Measurements from ENCODE around the gene UBA52.
A peak's percentile ranks its signal among the peaks of the same experiment; 100 is the strongest.
"Not testable (repeated sequence)": the region's sequence is repeated elsewhere in the genome, so short reads cannot be mapped to it uniquely, and the experiment has no call there.

Gene UBA52

DNA sequence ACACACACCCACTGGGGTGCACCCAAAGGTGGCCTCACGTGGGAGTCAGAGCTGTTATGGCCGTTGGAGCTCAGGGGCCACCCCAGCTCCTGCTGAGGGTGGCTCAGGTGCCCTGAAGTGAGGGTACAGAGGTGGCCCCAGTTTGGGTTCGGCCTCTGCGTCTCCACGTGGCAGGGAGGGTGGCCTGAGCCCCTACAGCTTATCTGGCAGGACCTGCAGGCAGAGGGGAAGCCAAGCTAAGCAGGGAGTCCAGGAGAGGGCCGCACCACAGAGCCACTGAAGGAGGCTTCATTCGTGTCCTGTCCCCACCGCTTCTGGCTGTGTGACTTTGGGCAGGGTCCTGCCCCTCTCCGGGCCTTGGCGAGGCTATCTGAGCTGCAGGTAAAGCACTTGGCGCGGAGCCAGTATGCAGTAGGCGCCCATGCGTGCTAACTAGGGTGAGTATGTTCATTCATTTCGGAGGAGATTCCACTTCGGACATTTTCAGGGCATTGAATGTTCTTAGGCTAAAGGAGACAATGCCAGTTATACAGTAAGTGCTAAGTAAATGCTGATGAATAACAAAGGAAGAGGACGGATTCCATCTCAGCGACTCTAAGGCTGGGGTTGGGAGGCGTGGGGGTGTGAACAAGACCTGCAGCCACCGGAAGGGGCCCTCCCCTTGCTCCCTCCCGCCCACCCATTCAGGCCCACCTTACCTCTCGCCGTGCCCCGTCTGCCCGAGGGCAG, 21.9 kb downstream of the UBA52 start:
- DNase-seq: no peak

DNA sequence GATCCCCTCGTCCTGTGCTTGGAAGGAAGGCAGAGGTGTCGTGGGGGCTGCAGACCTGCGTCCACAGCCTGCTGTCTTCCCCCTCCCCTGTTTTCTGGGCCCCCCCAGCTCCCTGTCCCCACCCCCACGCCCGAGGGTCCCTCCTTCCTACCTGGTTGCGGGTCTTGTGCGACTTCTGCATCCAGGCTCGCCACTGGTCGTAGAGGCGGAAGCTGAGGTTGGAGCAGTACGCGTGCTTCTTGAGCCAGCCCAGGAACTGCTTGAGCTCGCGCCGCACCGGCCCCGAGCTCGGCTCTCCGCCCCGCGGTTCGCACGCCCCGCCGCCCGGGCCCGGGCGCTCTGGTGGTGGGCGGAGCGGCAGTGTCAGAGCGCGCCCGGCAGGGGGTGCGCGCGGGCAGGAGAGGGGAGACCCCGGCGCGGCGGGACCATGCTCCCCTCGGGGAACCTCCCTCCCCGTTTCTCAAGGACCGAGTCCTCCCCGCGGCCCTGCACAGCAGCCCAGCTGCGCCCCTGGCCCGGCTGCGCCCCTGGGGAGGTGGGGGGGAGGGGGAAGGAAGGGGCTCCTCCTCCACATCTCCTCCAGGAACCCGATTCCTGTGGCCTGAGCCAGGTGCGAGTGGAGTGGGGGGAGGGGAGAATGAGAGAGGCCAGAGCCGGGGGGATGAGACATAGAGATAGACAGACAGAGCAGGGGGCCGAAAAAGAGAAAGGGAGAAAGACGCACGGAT, 22.6 kb downstream of the UBA52 start:
- DNase-seq: peak; percentile 88

DNA sequence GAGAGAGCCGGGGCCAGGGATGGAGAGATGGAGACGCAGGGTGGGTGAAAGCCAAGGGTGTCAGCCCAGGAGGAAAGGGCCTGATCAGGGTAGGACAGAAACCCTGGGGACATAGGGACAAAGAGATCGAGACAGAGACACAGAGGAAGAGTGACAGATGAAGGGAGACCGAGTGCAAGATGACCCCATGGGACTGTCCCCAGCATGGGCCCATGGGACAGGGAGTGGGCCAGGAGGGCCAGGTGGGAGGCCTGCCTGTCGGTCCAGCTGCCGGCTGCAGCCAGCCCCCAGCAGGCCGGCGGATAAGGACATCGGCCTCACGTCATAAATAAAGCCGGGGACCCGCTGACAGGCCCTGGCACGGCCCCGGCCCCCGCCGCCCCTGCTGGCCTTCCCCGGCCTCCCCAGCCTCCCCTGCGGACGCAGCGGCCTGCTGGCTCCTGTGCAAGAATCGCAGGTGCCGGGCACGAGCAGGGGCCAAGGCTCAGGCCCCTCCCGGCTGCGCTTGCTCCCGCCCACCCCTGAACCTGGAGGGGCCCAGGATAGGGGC, 23.2 kb downstream of the UBA52 start:
- DNase-seq: no peak

DNA sequence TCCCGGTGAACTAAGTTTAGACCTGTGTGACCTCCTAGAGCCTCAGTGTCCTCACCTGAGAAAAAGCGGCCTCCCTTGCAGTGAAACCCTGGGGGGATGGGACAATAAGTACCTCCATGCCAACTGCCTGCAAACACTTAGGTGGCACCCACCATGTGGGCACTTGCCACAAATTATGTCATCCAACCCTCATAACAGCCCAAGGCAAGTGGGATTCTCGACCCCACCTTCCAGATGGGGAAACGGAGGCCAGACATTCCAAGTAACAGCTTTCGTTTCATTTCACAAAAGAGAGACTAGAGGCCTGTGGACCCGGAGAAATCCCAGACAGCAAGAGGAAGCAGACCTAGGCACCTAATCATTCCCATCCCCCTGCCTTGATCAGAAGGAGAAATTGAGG, 23.8 kb downstream of the UBA52 start:
- no peak for DNase-seq

DNA sequence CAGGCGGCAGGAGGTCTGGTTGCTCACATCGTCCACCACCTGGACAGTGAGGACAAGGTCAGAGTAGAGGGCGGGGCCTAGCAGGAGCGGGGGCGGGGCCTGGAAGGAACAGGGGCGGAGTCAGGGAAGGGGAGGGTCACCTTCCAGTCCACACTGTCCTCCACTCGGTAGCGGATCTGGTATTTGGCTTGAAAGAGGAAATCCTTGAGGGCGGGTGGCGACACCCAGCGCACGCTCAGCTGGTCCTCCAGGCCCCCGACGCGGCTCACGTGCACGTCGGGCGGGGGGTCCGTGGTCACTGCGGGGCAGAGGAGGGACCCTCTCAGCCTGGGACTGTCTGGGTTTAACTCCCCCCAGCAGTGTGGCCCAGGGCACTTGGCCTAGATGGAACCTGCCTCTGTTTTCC, 25.1 kb downstream of the UBA52 start:
- DNase-seq: no peak

DNA sequence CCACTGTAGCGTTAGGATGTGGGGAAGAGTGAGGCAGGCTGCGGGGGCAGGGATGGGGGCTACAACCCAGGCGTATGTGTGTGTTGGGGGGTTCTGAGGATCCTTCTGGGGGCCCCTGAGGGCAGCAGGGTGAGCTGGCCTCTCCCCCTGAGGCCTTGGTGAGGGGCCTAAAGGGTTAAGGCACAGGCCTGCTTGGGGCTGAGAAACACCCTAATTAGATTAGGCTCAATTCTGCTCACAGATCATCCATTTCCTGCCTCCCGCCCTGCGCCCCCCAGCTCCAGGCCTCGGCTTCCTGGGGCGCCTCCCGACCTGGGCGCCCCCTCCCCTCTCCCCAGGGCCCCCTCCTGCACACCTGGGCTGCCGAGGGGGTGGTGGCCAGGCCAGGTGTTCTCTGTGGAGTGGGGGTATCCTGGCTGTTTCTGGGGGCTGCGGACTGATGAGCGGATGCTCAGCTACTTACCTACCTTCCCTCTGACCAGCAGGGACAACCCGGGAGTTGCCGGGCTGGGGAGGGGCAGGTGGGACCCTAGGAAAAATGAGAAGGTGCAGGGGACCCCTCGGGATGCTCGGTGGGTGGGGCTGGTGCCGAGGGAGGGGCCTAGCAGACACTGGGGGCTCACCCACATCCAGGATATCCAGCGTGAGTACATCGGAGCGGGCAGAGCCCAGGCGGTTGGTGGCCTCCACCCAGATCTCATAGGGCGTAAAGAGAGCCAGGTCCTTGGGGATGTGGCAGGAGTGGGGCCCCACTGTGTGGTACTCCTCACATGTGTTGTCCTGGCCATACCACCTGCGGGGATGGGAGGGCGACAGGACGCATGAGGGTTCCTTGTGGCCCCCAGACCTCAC, 26.4 kb downstream of the UBA52 start:
- no peak for DNase-seq

DNA sequence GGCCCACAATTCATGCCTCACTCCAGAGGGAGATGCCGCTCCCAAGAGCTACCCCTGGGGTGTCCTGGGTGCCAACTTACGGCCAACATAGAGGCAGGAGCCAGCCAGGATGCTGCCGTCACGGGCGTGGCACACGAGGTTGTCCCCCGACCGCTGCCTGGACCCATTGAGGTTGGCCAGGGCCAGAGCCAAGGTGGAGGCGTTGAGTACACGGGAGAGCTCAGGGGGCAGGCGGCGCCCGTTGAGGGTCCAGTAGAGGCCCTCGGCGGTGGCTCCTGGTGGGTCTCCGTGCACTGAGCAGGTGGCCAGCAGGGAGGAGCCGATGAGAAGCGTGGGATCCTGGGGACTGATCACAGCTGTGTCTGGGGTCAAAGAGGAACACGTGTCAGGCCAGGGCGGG, 27.8 kb downstream of the UBA52 start:
- DNase-seq: no peak

DNA sequence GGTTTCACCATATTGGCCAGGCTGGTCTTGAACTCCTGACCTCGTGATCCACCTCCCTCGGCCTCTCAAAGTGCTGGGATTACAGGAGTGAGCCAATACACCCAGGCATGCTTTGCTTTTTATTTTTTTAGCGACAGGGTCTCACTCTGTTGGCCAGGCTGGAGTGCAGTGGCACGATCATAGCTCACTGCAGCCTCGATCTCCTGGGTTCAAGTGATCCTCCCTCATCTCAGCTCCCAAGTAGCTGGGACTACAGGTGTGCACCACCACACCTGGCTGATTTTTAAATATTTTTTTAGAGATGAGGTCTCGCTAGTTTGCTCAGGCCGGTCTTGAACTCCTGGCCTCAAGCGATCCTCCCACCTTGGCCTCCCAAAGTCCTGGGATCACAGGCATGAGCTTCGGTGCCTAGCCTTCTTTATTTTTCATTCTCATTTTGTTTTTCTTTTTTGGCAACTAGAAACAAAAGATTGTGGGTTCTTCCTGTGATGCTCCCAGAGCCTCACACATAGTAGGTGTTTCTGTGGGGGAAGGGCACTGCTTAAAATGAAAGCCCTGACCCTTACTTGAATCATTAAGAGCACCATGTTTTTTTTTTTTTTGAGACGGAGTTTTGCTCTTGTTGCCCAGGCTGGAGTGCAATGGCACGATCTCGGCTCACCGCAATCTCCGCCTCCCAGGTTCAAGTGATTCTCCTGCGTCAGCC, 29.2 kb downstream of the UBA52 start:
- DNase-seq: not testable (repeated sequence)

DNA sequence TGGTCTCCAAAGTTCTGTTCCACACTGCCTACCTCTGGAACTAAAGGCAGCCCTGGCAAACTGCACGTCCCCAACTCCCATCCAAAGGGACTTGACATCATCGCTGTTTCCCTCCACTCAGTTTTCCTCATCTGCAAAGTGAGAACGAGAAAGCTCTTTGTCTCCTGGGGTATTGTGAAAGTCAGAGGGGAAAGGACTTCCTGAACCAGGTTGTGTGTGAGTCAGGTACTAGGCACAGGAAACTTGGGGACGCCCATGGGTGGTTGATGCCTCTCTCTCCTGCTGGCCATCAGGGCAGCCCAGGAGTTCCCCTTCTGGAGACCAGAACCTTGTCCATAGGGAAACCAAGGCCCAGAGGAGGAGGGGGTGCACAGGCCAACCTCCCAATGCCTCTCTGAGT, 30.2 kb downstream of the UBA52 start:
- no peak for DNase-seq

DNA sequence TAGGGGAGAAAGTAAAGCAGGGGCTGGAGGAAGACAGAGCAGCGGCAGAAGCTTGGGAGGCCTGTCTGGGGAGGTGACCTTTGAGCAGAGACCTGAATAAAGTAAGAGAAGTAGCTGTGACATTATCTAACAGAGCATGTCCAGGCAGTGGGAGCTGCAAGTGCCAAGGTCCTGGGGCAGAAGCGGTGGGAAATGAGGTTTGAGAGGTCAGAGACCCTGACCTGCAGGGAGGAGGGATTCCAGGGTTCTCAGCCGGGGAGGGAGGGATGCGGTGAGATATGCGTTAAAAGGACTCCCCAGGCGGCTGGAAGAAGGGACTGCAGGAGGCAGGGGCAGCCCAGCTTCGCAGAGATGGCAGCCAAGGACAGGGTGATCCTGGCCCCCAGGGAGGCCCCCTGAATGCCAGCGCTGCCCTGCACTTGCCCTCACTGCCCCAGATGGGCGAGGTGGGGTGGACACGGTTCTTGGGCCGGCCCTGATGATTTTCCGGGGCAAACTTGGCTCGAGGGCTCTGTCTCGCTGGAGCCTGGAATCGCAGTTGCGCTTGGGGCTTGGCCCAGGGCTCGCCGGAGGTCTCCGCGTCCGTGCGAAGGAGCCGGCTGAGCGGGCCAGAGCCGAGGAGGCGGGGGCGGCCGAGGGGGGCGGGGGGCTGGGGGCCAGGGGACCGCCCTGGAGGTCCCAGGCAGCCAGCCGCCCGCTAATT, 31.7 kb downstream of the UBA52 start:
- DNase-seq: peak; percentile 59

DNA sequence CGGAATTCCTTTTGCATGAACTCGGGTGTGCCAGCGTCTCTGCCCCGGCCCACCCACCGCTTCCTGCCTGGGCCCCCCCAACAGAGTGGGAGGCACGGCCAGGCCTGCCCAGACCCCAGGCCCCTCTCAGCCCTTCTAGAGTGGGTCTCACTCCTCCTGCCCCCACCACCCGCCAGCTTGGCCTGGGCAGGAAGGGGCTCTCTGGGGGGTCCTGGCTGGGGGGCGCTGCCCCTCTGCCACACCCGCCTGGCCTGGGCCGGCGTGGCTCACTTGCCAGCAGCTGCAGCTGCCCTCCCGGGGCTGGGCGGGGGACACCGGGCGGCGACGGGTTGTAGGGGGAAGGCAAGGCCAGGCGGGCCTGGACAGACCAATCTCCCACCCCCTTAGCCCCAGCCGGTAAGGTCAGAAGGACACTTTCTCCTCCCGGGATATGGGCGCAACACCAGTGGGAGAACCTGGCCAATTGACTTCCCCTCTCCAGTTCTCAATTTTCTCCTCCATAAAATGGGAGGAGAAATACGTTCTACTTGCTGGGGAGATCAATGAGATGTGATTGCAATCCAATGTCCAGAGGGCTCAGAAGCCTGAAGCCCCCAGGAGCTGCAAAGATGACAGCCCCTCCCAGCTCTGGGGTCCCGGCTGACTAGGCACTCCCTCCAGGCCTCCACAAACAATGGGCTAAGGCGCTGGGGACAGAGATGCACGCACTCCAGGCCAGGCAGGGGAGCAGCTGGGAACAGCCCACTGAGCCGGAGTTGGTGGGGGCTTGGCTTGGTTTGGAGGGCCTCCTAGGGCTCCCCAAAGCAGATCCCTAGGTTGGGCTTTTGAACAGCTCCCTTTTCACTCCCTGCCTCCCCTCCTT, 32.5 kb downstream of the UBA52 start:
- DNase-seq: no peak

DNA sequence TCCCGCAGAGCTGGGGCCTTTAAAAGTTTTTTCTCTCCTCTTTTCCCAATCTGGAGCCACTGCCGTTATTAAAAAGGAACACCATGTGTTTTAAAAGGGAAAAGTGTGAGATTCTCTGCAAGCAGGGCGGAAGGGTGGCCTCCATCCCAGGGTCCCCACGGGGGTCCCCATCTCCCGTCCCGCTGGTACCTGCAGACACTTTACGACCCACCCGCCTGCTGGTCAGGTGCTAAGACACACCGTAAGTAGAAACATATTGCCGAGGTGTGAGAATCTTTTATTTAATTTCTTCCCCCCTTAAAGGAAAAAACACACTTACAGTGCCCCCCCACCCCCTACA, 33.1 kb downstream of the UBA52 start:
- DNase-seq: no peak

DNA sequence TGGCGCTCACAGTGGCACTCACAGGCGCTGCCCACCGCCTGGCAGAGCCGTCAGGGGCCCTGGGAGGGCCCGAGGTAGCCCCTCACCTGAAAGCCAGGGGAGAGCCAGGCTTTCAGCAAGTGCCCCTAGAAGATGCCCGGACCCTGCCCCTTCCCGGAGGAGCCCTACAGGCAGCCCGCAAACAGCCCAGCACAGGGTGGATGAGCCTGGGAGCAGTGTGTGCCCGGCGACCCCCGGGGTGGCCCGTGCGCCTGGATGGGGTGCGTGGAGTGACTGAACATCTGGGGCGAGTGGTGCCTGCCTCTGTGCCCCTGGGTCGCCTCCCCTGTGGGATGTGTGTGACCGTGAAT, 33.5 kb downstream of the UBA52 start:
- DNase-seq: no peak

DNA sequence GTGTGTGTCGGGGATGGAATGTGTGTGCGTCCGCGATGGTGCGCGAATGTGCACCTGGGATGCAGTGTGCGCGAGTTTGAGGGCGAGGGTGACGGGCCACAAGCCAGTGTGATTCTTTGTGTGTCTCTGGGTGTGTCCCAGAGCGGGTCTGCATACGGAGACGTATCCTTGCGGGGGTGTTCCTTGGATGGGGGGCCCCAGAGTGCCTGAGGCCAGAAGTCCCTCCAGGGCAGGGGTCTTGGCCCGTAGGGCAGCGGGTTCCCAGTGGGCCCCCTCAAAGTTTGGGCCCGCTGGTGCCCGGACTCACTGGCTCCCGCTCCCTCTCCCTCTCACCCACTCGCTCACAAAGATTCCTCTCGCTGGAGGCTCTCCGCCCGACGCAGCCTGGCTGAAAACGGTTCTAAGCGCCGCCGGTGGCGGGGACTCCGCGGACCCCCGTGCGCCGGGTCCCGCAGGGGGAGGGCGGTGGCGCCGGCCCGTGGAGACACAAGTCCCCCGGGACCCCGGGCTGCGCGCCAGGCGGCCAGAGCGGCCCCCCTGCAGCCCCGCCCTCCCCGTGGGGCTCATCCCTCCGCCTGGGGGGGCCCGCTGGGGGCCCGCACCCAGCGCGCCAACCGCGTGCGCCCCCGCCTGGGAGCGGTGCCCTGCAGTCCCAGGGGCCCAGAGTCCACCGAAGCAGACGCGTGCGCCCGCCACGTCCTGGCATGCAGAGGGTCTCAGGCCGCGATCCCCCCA, 34.1 kb downstream of the UBA52 start:
- no peak for DNase-seq

DNA sequence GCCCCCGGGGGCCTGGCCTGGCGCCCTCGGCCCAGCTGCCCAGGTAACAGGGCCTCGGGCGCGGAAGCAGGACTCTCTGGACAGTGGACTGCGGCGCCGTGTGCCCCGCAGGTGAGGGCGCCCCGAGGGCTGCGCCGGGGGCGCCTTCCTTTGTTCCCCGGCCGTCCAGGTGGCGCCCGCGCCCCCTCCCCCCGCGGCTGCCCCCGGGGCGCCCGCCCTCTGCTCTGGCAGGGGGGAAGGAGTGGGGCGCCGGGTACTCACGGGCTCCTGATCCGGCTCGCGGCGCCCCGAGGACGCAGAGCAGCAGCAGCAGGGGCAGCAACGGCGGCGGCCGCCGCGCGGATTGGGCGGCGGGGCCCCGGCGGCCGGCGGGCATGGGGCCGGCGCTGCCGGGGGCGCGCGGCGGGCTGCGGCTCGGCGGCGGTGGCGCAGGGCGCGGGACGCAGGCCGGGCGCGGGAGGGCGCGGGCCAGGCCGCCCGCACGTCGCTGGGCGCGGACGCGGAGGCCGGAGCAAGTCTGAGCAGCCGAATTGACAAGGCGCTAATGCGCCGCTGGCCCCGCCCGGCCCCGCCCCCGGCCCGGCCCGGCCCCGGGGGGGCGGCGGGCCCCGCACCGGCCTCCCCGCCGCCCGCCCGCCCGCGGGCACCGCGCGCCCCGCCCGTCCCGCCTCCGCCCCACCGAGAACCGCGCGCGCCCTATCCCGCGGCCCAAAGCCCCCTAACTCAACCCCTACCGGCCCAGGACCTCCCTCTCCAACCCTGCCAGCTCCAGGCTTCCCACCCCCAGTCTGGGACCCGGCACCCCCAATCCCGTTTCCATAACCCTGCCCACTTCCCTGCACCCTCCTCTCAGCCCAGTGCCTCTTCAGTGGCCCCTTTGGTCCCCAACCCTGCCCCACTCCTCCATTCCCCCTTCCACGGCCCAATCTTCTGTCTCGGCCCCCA, 34.9 kb downstream of the UBA52 start, which contains the start of gene CRLF1:
Gene CRLF1 (minus strand): TSS at position 519 of the 945 bp plus-strand sequence. CDS start 143 bp downstream, at position 376.
- no peak for DNase-seq

DNA sequence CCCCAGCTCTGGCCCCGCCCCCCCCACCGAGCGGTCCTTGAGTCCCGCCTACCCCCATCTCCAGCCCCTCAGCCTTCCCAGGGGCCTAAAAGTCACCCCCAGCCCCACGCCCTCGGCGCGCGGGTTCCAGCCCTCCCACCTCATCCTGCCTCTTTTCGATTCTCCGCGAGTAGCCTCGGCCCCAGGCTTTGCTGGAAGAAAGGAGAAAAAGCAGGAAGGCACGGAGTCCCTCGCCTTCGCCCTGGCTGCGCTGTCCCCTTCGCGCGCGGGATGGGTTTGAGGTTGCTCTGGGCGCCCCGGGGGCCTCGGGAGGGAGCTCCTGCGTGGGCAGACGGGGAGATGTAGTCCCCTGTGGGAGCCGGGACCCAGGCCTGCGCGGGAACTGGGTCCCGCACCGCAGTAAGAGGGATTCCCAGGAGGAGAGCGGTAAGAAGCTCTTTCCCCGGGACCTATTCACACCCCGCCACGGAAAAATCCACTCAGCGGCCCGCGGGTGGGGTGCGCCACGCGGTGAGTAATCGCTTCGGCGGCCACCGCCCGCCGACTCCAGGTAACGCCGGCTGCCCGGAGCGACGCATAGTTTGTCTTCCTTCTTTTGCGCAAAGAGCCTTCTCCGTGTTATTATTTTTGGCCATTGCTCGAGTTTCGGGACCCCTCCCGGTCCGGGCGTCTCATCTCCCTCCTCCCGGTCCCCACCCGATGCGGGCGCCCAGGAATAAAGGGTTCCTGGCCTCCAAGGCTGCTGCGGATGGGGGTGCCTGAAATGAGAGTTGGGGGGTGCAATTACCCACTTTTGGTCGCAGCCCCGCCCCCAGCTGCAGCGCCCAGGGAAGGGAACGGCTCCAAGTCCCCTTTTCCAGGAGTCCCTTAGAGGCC, 35.8 kb downstream of the UBA52 start:
- no peak for DNase-seq

DNA sequence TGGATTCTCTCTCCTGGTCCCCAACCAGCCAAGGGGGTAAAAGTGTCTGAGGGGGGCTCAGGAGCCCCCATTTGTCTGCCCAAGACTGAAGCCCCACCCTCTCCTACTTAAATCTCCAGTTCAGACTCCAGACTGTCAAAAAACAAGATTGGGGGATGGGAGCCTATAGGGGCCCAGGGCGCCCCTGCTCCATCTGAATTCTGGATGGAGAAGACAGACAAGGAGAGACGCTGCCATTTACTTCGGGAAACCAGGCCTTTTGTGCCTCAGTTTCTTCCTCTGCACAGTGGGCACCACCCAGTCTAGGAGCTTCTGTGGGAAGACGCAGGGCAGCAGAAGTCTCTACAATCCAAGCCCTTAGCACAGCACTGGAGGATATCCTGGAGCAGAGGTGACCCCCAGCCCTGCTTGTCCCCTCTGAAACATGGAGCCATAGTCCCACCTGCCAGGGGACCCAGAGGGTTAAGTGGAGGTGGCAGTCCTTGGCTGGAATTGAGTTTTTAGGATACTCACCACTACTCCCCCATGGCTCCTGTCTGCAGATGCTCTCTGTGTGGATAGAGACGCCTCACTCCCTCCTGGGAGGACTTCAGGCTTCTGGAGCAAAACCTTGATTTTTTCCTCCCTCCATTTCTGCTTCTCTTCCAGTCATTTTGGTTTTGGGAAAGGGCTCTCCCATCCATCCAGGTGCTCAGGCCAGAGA, 36.6 kb downstream of the UBA52 start:
- DNase-seq: no peak
